D341Med (cell line): Measurements from ENCODE around the gene NOL4L.

ENCODE experiments used
- DNase-seq: peaks from one replicate; pipeline ENCODE4 v3.0.0; 2012; ENCODE audit warnings: low spot score

Gene NOL4L

DNA sequence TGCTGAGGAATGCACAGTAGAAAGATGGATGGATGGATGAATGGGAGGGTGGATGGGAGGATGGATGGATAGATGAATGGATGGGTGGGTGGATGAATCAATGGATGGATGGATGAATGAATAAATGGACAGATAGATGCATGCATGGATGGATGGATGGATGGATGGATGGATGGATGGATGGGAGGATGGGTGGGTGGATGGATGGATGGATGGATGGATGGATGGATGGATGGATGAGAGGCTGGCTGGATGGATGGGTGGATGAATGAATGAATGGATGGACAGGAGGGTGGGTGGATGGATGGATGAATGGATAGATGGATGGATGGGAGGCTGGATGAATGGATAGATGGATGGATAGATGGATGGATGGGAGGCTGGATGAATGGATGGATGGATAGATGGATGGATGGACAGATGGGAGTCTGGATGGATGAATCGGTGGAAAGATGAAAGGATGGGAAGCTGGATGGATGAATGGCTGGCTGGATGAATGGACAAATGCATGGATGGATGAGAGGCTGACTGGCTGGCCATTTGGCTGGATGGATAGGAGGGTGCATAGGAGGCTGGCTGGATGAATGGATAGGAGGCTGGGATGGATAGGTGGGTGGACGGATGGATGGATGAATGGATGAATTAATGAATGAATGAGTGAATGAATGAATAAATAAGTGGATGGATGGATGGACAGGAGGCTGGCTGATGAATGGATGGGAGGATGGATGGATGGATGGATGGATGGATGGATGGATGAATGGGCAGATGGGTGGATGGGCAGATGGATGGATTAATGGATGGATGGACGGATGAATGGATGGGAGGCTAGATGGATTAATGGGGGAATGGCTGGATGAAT lies 28.3 kb upstream of the NOL4L start:
- no peak for DNase-seq

DNA sequence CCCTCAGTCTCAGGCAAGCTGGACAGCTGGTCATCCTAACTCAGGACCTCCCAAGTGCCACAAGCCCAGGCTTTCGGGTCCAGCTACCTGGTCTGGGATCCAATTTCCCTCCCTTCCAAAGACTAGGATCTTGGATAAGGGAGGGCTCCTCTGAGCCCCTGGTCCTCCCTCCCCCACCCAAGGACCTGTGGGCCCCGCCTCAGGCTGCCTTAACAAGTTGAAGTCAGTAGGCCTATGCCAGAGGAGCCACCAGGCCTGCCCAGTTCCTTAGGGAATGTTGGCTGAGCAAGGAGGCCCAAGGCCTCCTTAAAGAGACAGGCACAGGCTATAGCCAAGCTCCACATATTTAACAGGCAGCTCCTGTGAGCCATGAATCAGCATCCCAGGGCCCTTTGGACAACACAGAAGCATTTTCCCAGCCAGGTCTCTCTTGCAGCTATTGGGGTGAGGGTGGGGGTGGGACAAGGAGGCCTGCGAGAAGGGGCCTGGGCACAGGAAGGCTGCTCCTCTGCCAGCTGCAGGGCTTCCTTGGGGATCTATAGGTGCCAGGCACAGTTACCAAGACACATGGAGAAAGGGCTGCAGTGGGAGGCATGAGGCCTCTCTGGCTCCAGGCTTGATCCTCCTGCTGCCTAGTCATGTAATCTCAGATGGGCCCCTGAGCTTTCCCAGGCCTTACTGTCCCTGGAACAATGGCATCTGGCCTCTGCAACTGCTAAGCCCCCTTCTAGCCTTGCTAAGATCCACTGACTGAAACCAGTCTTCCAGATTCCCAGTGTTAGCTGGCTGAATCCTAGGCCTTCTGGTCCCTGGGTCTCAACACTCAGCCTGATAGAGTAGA lies 27.4 kb upstream of the NOL4L start:
- no peak for DNase-seq

DNA sequence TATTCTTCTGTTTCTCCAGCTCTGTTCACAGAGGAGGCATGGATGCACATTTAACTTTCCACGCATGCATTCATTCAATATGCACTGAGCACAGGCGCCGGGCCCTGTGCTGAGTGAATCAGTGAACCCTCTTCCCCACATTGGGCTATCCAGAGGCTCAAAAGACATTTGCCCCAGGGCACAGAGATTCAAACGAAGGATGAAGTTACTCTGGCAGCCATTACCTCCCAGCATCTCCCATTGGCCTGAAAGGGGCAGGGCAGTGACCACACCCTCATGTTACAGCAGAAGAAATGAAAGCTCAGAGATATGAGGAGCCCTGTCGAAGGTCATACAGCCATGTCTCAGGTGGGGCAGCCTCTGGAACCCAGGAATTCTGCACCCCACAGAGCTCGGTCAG lies 26.7 kb upstream of the NOL4L start:
- DNase-seq = no peak

GRCh38 chr20:32611286-32611685 lies 26.2 kb upstream of the NOL4L start:
- DNase-seq = no peak

DNA sequence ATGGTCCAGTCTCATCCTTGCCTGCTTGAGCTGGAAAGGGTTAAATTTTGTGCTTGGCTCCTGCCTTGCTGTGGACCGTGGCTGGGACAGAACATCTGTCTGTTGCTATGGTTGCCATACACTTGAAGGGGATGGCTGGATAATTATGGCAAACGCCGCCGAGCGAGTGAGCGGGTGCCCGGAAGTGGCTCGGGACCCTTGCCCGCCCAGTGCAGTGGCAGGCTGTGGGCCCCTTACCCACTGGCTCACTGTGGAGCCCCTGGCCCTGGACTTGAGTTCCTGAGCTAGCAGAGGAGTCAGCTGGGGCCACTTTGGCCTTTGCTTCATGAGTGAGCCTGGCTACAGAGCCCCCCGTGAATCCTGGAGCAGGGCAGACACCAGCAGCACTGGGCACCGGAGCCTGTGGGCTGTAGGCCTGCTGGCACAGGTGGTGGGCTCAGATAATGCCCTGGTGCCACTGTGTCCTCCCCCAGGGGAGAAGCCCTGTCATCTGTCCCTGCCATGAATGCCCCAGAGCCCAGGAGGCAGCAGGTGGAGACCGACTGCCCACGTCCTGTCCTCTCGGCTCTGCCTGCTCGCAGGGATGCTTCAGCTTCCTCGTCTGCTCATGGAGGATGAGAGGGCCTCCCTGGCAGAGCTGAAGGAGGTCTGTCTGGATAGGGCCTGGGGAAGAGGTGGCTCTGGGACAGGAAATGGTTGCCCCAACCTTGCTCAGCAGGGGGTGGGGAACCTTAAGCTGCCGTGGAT lies 25.5 kb upstream of the NOL4L start:
- no peak for DNase-seq

DNA sequence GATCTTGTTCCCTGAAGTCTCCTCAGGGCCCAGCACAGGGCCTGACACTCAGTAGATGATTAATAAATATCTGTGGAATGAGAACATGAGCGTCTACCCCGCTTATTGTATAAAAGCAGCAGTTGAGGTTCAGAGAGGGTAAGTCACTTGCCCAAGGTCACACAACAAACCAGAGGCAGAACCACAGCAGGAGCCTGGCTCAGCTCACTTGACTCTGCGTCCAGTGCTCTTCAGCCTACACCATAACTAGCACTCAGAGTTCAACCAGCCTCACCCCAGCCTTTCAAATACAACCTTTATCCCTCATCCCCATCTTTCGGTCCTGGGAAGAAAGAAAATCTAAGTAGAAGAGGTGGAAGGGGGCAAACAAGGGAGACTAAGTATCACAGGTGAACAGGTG lies 24.9 kb upstream of the NOL4L start:
- no peak for DNase-seq

DNA sequence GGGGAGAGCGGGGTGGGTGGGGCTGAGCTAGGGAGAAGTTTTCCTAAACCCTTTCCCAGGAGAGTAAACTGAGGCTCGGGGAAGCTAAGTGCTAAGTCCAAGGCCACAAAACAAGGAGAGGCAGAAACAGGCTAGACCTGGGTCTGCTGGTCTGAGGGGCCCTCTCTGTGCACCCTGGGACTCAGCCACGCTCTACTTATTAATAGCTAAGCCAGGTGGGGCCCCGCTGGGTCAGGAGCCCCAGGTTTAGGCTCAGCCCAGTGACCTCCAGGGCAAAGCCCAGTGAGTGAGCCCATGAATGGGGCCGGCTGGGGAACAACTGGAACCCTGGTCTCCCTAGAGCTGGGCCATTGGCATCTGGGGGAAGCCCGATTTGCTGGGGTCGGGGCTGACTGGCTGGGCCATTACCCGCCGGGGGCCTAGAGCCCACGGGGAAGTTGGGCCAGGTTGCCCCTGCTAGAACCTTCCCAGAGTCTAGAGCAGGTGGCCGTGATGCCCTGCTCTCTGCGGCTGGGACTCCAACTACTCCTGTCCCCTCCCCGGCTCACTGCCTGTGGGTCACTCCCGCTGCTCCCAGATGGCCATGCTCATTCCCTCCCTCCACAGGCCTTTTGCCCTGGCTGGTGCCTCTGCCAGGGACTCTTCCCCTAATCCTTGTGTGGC lies 24.1 kb upstream of the NOL4L start:
- DNase-seq = no peak

DNA sequence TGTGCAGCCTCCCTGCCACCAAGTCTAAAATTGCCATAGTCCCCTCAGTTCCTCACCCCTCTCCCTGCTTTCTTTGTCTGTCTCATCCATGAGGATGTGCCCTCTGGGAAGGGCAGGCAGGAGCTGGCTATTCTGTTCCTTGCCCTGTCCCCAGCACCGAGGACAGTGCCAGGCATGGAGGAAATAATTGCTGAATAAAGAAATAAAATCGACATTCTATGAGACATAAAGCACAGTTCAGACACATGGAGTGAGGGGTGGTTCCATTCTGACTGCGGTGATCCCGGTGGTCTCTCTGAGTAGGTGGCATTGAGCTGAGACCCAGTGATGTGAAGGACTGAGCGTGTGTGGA lies 23.5 kb upstream of the NOL4L start:
- DNase-seq = no peak

- no peak for DNase-seq
Measured at GRCh38 chr20:32607727-32608663, 22.9 kb upstream of the NOL4L start.

DNA sequence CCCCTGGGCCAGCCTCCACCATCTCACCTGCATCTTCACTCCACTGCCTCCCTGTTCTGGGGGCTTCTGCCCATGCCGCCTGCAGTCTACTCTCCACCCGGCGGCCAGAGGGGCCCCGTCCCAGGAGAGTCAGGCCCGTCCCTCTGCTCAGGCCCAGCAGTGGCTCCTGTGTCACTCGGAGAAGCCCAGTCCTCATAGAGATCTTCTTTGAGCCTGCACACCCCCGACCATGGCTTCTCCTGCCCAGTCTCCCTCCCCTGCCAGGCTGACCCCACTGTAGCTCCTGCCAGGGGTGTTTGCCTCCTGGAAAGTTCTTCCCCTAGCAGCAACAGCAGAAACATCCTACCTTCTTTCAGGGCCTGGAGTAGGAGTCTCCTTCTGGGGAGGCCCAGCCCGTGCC lies 22.2 kb upstream of the NOL4L start:
- DNase-seq = no peak

GRCh38 chr20:32606790-32607189 lies 21.7 kb upstream of the NOL4L start:
- DNase-seq = no peak

DNA sequence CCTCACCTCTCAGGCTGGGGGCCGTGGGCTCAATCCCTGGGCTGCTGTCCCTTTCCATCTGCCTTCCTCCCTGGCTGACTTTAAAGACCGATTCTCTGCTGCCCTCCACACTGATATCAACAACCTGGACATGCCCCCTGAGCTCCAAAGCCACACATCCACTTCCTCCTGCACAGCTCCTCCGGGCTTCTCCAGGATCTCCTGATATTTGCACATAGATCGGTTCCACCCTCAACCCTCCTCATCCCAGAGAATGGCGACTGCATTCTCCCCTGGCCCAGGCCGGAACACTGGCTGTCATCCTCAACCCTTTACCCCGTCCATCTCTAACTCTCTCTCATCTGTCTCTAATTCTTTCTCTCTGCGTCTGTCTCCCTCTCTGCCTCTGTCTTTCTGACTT lies 21.0 kb upstream of the NOL4L start:
- no peak for DNase-seq

DNA sequence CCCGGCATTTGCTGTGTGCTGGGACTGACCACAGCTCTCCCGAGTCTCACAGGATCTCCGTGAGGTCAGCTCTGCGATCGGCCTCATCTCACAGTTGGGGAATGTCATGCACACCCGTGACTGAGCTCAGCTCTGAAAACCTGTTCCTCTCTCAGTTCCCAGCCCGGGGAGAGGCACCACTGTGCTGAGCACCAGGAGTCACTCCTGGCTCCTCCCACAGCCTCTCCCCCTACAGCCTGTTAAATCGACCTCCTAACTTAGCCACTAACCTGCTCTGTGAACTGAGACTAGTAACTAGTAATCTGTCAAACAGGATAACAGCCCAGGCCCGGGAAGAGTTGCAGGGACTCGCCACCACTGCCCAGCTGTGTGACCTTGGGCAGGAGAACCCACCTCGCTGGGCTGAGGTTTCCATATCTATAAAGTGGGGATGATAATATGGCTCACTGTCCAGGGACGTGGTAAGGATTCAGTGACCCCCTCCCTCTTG lies 20.1 kb upstream of the NOL4L start:
- no peak for DNase-seq

DNA sequence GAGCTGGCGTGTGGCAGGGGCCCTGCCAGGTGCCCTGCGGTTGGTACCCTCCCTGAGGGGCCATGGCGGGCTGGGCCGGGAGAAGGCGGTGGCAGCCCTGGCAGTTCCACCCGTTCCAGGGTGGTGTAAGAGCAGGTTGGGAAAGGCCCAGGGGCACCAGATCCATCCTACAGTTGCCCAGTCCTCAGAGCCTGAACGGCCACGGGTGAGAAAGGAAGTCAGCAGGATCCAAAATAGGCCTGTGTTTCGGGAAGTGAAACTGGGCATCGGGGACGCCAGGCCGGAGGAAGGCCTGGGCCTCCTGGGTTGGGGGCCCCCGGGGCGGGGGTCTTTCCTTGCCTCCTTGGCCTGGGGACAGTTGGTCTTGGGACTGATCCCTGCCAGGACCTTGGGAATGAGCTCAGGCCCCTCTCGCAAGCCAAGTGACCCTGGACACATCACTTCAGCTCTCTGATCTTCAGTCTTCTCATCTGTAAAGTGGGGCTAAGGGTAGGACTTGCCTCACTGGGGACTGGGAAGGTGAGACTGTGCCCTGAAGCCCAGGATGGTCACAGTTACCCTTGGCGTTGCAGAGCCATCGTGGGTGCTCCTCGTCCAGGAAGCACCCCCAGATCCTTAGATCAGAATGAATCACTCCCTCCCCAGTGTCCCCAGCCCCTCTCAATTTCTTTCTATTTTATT lies 18.1 kb upstream of the NOL4L start:
- DNase-seq = no peak

- DNase-seq = no peak
Measured at GRCh38 chr20:32602273-32602672, 17.1 kb upstream of the NOL4L start.

DNA sequence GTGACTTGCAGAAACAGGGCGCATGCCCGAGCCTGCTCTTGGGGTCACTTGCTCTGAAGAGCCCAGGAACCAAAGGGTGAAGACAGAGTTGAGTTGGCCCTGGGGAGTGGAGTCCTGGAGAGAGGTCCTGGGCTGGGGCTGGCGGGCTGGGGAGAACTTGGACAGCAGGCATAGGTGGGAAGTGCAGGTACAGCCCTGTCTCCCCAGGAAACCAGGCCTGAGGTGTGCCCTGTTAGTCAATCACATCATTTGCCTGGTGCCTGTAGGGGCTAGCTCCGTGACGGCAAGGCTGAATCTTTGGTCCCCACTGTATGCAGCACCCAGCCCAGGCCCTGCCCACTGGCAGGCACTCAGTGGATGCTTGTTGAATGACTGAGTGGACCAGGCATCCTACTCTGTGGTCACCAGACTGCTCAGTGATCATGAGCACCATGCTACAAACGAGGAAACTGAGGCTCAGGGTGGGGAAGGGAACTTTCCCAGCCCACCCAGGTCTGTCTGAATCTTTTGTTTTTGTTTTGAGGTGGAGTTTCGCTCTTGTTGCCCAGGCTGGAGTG lies 15.6 kb upstream of the NOL4L start:
- no peak for DNase-seq

- DNase-seq = no peak
Measured at GRCh38 chr20:32599783-32600340, 14.7 kb upstream of the NOL4L start.

- no peak for DNase-seq
Measured at GRCh38 chr20:32598606-32599005, 13.5 kb upstream of the NOL4L start.

- DNase-seq = no peak
Measured at GRCh38 chr20:32597714-32598113, 12.6 kb upstream of the NOL4L start.
